ENCODE measurements around the gene DDX18. TPM values are rescaled to one million over a fixed set of nuclear protein-coding genes. Genes with fewer than 3 reads are reported as not detected.
A peak's percentile ranks its signal among the peaks of the same experiment; 100 is the strongest.

Gene DDX18
- total and polyA plus RNA-seq, 2 donors (not counting 1 experiment from before 2014, with no cell fraction given): 37.2 to 44.9 TPM

- DNase-seq (ENCODE audit: low read depth in 2 of 2): no peak
- no peaks in the 10 kb centered on the region for H3K27me3 ChIP-seq (ENCODE audit: control insufficient read depth, insufficient read depth, low read length)
- H3K4me1 ChIP-seq (ENCODE audit: control insufficient read depth, extremely low read depth, insufficient read depth, low read length): peaks cover 2% of the 10 kb centered on the region
- no peaks in the 10 kb centered on the region for H3K9me3 ChIP-seq (ENCODE audit: control insufficient read depth, insufficient read depth, low read depth, low read length)
- no peak overlapping the region for H3K27ac ChIP-seq (ENCODE audit: insufficient read depth, low read length)
- peaks cover 25% of the 10 kb centered on the region for H3K79me2 ChIP-seq (ENCODE audit: control insufficient read depth, insufficient read depth, low read length)
- H3K9ac ChIP-seq (ENCODE audit: insufficient read depth, low read length): no peak overlapping the region
- TF ChIP-seq EZH2 (IDR thresholded peaks at IDR 0.05; ENCODE audit: low read length, missing control alignments): no peak
- TF ChIP-seq, protein P1, sequence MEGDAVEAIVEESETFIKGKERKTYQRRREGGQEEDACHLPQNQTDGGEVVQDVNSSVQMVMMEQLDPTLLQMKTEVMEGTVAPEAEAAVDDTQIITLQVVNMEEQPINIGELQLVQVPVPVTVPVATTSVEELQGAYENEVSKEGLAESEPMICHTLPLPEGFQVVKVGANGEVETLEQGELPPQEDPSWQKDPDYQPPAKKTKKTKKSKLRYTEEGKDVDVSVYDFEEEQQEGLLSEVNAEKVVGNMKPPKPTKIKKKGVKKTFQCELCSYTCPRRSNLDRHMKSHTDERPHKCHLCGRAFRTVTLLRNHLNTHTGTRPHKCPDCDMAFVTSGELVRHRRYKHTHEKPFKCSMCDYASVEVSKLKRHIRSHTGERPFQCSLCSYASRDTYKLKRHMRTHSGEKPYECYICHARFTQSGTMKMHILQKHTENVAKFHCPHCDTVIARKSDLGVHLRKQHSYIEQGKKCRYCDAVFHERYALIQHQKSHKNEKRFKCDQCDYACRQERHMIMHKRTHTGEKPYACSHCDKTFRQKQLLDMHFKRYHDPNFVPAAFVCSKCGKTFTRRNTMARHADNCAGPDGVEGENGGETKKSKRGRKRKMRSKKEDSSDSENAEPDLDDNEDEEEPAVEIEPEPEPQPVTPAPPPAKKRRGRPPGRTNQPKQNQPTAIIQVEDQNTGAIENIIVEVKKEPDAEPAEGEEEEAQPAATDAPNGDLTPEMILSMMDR (conservative IDR thresholded peaks at IDR 0.05 in 1 of 2, IDR thresholded peaks at IDR 0.05 in 1 of 2; ENCODE audit: low read depth in 1 of 2, low read length in 2 of 2): no peak
- no peak overlapping the region for H2AFZ ChIP-seq (ENCODE audit: low read length)
- H3K36me3 ChIP-seq (ENCODE audit: control insufficient read depth, insufficient read depth, low read length): peaks cover 1% of the 10 kb centered on the region
- H3K4me2 ChIP-seq (ENCODE audit: extremely low read depth, insufficient read depth, low read length): no peak overlapping the region
- H3K4me3 ChIP-seq (replicated peaks in 1 of 4; ENCODE audit: control extremely low read depth in 1 of 4, insufficient read depth in 1 of 4, low read depth in 3 of 4, low read length in 4 of 4): no peak overlapping the region
- H4K20me1 ChIP-seq (ENCODE audit: control insufficient read depth, extremely low read depth, insufficient read depth, low read length): no peaks in the 10 kb centered on the region
These were observed 2.0 kb upstream of the DDX18 start for GRCh38 chr2:117812443-117812842.

GRCh38 chr2:117815946-117816345 is 1.5 kb downstream of the DDX18 start:
- TF ChIP-seq, protein P1 (conservative IDR thresholded peaks at IDR 0.05 in 1 of 2, IDR thresholded peaks at IDR 0.05 in 1 of 2; ENCODE audit: low read depth in 1 of 2, low read length in 2 of 2): no peak
- TF ChIP-seq EZH2 (IDR thresholded peaks at IDR 0.05; ENCODE audit: low read length, missing control alignments): no peak
- H3K36me3 ChIP-seq (ENCODE audit: control insufficient read depth, insufficient read depth, low read length): peaks cover 9% of the 10 kb centered on the region
- peaks cover 2% of the 10 kb centered on the region for H3K4me1 ChIP-seq (ENCODE audit: control insufficient read depth, extremely low read depth, insufficient read depth, low read length)
- no peak for DNase-seq (ENCODE audit: low read depth in 2 of 2)
- no peaks in the 10 kb centered on the region for H4K20me1 ChIP-seq (ENCODE audit: control insufficient read depth, extremely low read depth, insufficient read depth, low read length)
- H3K27ac ChIP-seq (ENCODE audit: insufficient read depth, low read length): peak overlapping the region; percentile 0
- H3K27me3 ChIP-seq (ENCODE audit: control insufficient read depth, insufficient read depth, low read length): no peaks in the 10 kb centered on the region
- peaks cover 25% of the 10 kb centered on the region for H3K79me2 ChIP-seq (ENCODE audit: control insufficient read depth, insufficient read depth, low read length)
- peak overlapping the region; percentile 97 for H3K4me2 ChIP-seq (ENCODE audit: extremely low read depth, insufficient read depth, low read length)
- no peak overlapping the region for H3K9ac ChIP-seq (ENCODE audit: insufficient read depth, low read length)
- no peak overlapping the region for H2AFZ ChIP-seq (ENCODE audit: low read length)
- no peaks in the 10 kb centered on the region for H3K9me3 ChIP-seq (ENCODE audit: control insufficient read depth, insufficient read depth, low read depth, low read length)
- peak overlapping the region; percentile 75 to 97 (median 96) for H3K4me3 ChIP-seq (replicated peaks in 1 of 4; ENCODE audit: control extremely low read depth in 1 of 4, insufficient read depth in 1 of 4, low read depth in 3 of 4, low read length in 4 of 4)

- H3K36me3 ChIP-seq (ENCODE audit: control insufficient read depth, insufficient read depth, low read length): peaks cover 13% of the 10 kb centered on the region
These were observed 4.4 kb downstream of the DDX18 start for GRCh38 chr2:117818921-117819320.

More at GRCh38 chr2:117818921-117819320, 4.4 kb downstream of the DDX18 start:
- H3K4me3 ChIP-seq (replicated peaks in 1 of 4; ENCODE audit: control extremely low read depth in 1 of 4, insufficient read depth in 1 of 4, low read depth in 3 of 4, low read length in 4 of 4): no peak overlapping the region
- H3K9me3 ChIP-seq (ENCODE audit: control insufficient read depth, insufficient read depth, low read depth, low read length): no peaks in the 10 kb centered on the region
- H3K4me1 ChIP-seq (ENCODE audit: control insufficient read depth, extremely low read depth, insufficient read depth, low read length): peaks cover 2% of the 10 kb centered on the region
- no peak for DNase-seq (ENCODE audit: low read depth in 2 of 2)
- peaks cover 25% of the 10 kb centered on the region for H3K79me2 ChIP-seq (ENCODE audit: control insufficient read depth, insufficient read depth, low read length)
- no peak overlapping the region for H3K27ac ChIP-seq (ENCODE audit: insufficient read depth, low read length)
- no peak overlapping the region for H3K9ac ChIP-seq (ENCODE audit: insufficient read depth, low read length)
- H2AFZ ChIP-seq (ENCODE audit: low read length): no peak overlapping the region
- TF ChIP-seq, protein P1 (conservative IDR thresholded peaks at IDR 0.05 in 1 of 2, IDR thresholded peaks at IDR 0.05 in 1 of 2; ENCODE audit: low read depth in 1 of 2, low read length in 2 of 2): no peak
- no peak for TF ChIP-seq EZH2 (IDR thresholded peaks at IDR 0.05; ENCODE audit: low read length, missing control alignments)
- no peak overlapping the region for H3K4me2 ChIP-seq (ENCODE audit: extremely low read depth, insufficient read depth, low read length)
- no peaks in the 10 kb centered on the region for H3K27me3 ChIP-seq (ENCODE audit: control insufficient read depth, insufficient read depth, low read length)
- no peaks in the 10 kb centered on the region for H4K20me1 ChIP-seq (ENCODE audit: control insufficient read depth, extremely low read depth, insufficient read depth, low read length)

Data from fibroblast of lung (primary cell).